ENCODE measurements around the gene MRC1. TPM values are rescaled to one million over a fixed set of nuclear protein-coding genes. Genes with fewer than 3 reads are reported as not detected.

The MRC1 gene
- total and polyA plus RNA-seq, 2 donors (not counting 3 experiments of a cell fraction or from before 2014, with no cell fraction given): 0.03 to 0.13 TPM

- H3K4me1 ChIP-seq (ENCODE audit: control insufficient read depth, extremely low read depth, insufficient read depth, low read length): no peaks in the 10 kb centered on the region
- CTCF ChIA-PET: no interaction called here
- H3K4me2 ChIP-seq (ENCODE audit: insufficient read depth, low read length): no peak overlapping the region
- H4K20me1 ChIP-seq (replicated peaks; ENCODE audit: control insufficient read depth, extremely low read depth, insufficient read depth, low read length): no peaks in the 10 kb centered on the region
- H3K9ac ChIP-seq (replicated peaks; ENCODE audit: extremely low read depth, insufficient read depth, low read length): no peak overlapping the region
- POLR2A ChIA-PET: no interaction called here
- H3K27ac ChIP-seq (ENCODE audit: insufficient read depth, low read depth, low read length): no peak overlapping the region
- no peaks in the 10 kb centered on the region for H3K79me2 ChIP-seq (ENCODE audit: control insufficient read depth, insufficient read depth, low read length)
- no peak overlapping the region for H2AFZ ChIP-seq (ENCODE audit: low read depth, low read length)
- H3K9me3 ChIP-seq (replicated peaks; ENCODE audit: control insufficient read depth, insufficient read depth, low read length): no peaks in the 10 kb centered on the region
- no peaks in the 10 kb centered on the region for H3K9me1 ChIP-seq (replicated peaks; ENCODE audit: control insufficient read depth, extremely low read depth, insufficient read depth, low read length)
- no peaks in the 10 kb centered on the region for H3K36me3 ChIP-seq (ENCODE audit: control insufficient read depth in 2 of 2, extremely low read depth in 1 of 2, insufficient read depth in 2 of 2, low read length in 2 of 2)
- TF ChIP-seq MAX (IDR thresholded peaks at IDR 0.05; ENCODE audit: insufficient read depth, insufficient read length) (no peak), POLR2AphosphoS5 (IDR thresholded peaks at IDR 0.05; ENCODE audit: insufficient read depth, low read depth, low read length) (no peak), GATA2 (IDR thresholded peaks at IDR 0.05; ENCODE audit: insufficient read depth, insufficient read length, low read depth, low read length) (no peak), EZH2 (IDR thresholded peaks at IDR 0.05; ENCODE audit: borderline replicate concordance, low read depth, low read length, severe bottlenecking) (no peak), POLR2A (IDR thresholded peaks at IDR 0.05; ENCODE audit: low read depth, low read length) (no peak), CTCF (IDR thresholded peaks at IDR 0.05; ENCODE audit: extremely low read depth in 1 of 2, insufficient read depth in 1 of 2, low read depth in 1 of 2, low read length in 2 of 2) (no peak), FOS (IDR thresholded peaks at IDR 0.05; ENCODE audit: borderline replicate concordance, insufficient read depth, low read length) (no peak), JUN (IDR thresholded peaks at IDR 0.05; ENCODE audit: borderline replicate concordance, insufficient read depth, insufficient read length, low read depth) (no peak), MYC (IDR thresholded peaks at IDR 0.05; ENCODE audit: low read depth, low read length) (no peak)
- H3K4me3 ChIP-seq (replicated peaks in 1 of 3; ENCODE audit: insufficient read depth in 1 of 3, low read depth in 1 of 3, low read length in 3 of 3): no peak overlapping the region
- dilution Hi-C loops (cut with MboI; ENCODE audit: extremely low pct_ligation_motif_present, low sequenced_read_pairs): no loop called here
- intact Hi-C loops (cut with micrococcal nuclease): no loop called here
- DNase-seq (ENCODE audit: low read depth, low spot score) (no peak), FAIRE-seq (no peak)
- no peaks in the 10 kb centered on the region for H3K27me3 ChIP-seq (ENCODE audit: control insufficient read depth in 2 of 2, insufficient read depth in 2 of 2, low read length in 2 of 2)
- BruUV-seq (replicated peaks): no TSS peak
Observed at GRCh38 chr10:17958049-17958448, 148.9 kb downstream of the MRC1 start.
